IPS-NIHi7 (cell line): ENCODE measurements around the gene EFTUD2.
A peak's percentile ranks its signal among the peaks of the same experiment; 100 is the strongest.
"Not testable (repeated sequence)": the region's sequence is repeated elsewhere in the genome, so short reads cannot be mapped to it uniquely, and the experiment has no call there.

Source experiments
- DNase-seq: peaks from one replicate; pipeline ENCODE4 v3.0.0; 2012; ENCODE audit warnings: mixed read lengths; ENCODE audit errors: extremely low spot score

The EFTUD2 gene

GRCh38 chr17:44899074-44899782 is at the start of gene EFTUD2:
TSS of gene EFTUD2 (minus strand) at chr17:44899445. CDS start at chr17:44894521, 4,924 bp downstream.
- DNase-seq, result peak; percentile 95

- DNase-seq, result no peak
These were observed 49.1 kb upstream of the EFTUD2 start for GRCh38 chr17:44948315-44948795.

GRCh38 chr17:44947461-44948314 is 48.4 kb upstream of the EFTUD2 start, which contains the start of gene KIF18B:
TSS of gene KIF18B (minus strand) at chr17:44947773. CDS start at chr17:44936344, 11,429 bp downstream.
- peak; percentile 99 for DNase-seq

- DNase-seq, result not testable (repeated sequence)
These were observed 46.4 kb upstream of the EFTUD2 start for GRCh38 chr17:44945652-44946051.

- no peak for DNase-seq
These were observed 43.2 kb upstream of the EFTUD2 start for GRCh38 chr17:44942456-44942855.

GRCh38 chr17:44941712-44942331 is 42.6 kb upstream of the EFTUD2 start:
- DNase-seq, result no peak

GRCh38 chr17:44940768-44941167 is 41.5 kb upstream of the EFTUD2 start:
- DNase-seq, result no peak

- no peak for DNase-seq
These were observed 41.1 kb upstream of the EFTUD2 start for GRCh38 chr17:44940317-44940716.

- no peak for DNase-seq
These were observed 35.9 kb upstream of the EFTUD2 start for GRCh38 chr17:44935116-44935515.

- DNase-seq, result no peak
These were observed 35.5 kb upstream of the EFTUD2 start for GRCh38 chr17:44934745-44935105.

GRCh38 chr17:44933824-44934744 is 34.8 kb upstream of the EFTUD2 start:
- no peak for DNase-seq

- no peak for DNase-seq
These were observed 33.5 kb upstream of the EFTUD2 start for GRCh38 chr17:44932787-44933097.

GRCh38 chr17:44932096-44932786 is 33.0 kb upstream of the EFTUD2 start:
- no peak for DNase-seq

- no peak for DNase-seq
These were observed 32.1 kb upstream of the EFTUD2 start for GRCh38 chr17:44931376-44931775.

GRCh38 chr17:44930667-44931066 is 31.4 kb upstream of the EFTUD2 start:
- no peak for DNase-seq

- DNase-seq, result no peak
These were observed 29.9 kb upstream of the EFTUD2 start for GRCh38 chr17:44928950-44929720.

- DNase-seq, result no peak
These were observed 28.9 kb upstream of the EFTUD2 start for GRCh38 chr17:44928136-44928535.

GRCh38 chr17:44927696-44928095 is 28.5 kb upstream of the EFTUD2 start:
- no peak for DNase-seq

GRCh38 chr17:44926821-44927525 is 27.7 kb upstream of the EFTUD2 start:
- no peak for DNase-seq
